NCI-H345 treated with DMSO at 0.1 percent for 48 hours (cell line): ENCODE data around the gene PRR18.
A peak's percentile ranks its signal among the peaks of the same experiment; 100 is the strongest.

Source experiments
- DNase-seq: peaks from one replicate; lab custom pipeline; 2025; ENCODE audit not compliant: unreplicated experiment; lab: John Stamatoyannopoulos, UW

The PRR18 gene

DNA sequence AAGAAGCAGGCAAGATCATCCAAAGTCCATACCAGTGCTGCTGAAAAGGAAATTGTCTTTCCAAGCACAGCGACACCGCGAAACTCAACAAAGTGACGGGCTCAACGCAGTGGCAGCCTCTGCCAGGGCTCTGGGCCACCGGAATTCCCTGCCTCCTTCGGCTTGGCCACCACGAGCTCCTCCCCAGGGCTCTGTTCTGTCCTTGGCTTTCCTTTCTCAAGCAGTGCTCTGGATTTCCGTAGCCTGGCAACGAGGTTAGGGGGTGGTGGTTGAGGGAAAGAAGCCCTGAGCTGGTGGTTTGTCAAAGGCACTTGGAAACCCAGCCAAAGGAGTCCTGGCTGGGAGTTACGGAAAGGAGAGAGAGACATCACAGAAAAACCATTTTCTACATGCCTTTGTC, 31.2 kb downstream of the PRR18 start:
- no peak for DNase-seq

DNA sequence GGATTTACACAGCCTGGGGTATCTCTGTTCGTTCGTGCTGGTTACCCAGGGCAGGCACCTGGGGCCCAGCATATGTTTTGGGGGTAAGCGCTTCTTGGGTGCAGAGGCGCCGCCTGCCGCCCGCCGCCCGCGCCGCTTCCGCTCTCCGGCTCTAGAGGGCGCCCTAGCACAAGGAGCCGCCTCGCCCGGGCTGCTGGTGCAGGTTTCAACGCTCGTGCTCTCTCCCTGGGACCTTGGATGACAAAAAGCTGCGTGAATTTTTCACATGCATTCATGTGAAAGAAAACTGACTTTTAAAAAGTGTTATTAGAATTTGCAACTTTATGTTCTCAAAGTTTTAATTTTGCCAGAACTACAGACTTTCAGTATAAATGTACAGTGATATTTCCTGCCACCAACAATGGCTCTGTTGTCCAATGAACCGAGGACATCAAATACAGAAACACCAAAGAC, 32.5 kb downstream of the PRR18 start:
- peak; percentile 46 for DNase-seq

DNA sequence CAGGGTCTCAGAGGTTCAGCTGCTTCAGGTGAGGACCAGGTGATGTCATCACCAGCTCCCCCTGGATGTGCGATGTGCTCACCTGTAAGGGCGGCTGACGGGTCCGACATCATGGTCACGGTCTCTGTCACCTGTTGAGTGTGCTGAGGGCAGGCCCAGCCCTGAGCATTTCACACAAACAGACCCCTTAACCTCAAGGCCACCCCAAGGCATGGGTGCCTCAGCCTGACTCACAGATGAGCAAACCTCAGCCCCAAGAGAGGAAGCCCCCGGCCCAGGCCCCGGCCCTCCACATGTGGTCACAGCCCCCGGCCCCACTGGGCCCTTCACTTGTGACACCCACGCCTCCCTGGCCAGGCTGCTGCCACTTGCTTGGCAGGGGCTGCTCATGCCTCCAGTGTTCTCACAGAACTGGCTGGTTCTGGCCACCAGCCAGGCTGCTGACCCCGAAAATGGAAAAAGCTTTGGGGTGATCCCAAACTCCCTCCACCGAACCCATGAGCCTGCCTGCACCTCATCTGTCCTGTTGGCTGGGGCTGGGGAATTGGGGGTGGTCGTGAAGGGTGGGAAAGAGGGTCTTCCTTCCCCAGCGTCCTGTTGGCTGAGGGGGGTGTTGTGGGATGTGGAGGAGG, 33.3 kb downstream of the PRR18 start:
- no peak for DNase-seq

DNA sequence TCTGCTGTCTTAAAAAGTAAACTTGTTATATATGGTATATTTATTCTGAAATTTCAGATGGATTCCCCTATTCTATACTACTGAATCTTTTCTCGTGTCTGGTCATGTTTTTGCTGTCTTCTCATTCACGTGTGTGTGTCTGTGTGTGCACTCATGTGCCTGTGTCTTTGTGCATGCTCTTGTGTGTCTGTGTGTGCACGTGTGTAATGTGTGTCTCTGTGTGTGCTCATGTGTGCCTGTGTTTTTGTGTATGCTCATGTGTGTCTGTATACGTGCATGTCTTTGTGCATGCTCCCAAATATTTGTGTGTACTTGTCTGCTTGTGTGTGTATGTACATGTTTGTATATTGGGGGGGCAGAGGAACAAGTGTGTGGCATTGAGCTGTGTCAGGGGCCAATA, 34.0 kb downstream of the PRR18 start:
- no peak for DNase-seq

DNA sequence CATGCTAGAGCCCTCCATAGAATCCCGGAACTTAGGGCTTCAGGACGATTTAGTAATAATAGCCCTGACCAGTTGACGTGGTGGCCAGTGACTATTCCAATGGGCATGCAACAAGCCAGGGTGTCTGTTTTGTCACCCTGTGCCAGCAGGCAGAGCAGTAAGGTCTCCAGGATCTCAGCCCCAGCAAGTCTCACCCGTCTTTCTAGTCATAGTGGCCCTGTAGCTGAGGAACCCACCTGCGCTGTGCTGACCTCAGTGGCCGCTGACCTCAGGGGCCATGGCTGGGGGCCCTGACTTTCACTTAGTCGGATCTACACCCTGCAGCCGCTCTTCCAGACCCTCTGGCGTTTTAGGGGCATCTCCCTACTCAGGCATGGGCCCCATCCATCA, 36.8 kb downstream of the PRR18 start:
- DNase-seq: no peak

DNA sequence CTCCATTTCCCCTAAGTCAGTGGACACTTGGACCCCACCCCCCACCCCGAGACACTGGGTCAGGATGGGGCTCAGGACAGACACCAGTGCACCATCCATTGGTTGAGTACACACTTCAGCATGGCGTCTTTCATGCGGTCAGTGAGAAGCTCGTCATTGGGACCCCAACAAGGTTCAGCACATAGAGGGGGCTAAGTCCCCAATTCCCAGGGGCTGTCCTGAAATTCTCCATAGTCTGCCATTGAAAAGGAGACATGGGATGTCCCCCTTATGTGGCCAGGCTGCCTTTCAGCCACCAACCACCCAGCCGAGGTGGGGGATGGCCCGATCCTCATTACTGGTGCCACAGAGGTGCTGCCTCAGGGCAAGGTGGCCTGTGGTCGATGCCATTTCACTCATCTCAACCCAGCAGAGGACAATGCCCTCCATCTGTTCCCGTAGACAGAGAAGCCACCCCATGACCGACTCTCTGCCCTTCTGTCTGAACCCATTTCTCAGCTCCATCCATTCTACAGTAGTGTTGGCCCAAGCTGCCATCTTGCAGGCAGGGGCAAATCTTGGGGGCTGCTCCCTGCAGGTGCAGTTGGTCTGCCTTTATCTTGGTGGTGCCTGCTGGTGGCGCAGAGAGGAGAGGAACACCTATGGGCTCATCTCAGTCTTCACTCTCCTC, 37.4 kb downstream of the PRR18 start:
- no peak for DNase-seq

DNA sequence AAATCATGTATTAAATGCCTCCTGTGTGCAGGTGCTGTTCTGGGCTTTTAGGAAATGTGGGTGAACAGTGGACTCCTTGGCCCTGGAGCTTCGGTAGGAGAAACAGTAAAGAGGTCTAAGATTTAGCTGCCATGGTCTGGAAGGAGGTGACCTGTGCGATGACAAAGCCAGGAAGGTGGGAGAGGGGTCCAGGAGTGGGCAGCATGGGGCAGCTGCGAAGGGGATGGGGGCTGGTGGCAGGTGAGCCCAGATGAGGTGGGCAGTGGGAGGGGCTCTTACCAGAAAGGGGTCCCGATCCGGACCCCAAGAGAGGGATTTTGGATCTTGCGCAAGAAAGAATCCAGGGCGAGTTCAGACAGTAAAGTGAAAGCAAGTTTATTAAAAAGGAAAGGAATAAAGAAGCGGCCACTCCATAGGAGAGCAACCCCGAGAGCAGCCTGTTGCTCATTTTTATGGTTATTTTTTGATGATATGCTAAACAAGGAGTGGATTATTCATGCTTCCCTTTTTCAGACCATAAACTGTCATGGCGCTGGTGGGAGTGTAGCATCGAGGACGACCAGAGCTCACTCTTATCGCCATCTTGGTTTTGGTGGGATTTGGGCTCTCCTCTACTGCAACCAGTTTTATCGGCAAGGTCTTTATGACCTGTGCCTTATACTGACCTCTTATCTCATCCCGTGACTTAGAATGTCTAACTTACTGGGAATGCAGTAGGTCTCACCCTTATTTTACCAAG, 38.7 kb downstream of the PRR18 start:
- DNase-seq: no peak

DNA sequence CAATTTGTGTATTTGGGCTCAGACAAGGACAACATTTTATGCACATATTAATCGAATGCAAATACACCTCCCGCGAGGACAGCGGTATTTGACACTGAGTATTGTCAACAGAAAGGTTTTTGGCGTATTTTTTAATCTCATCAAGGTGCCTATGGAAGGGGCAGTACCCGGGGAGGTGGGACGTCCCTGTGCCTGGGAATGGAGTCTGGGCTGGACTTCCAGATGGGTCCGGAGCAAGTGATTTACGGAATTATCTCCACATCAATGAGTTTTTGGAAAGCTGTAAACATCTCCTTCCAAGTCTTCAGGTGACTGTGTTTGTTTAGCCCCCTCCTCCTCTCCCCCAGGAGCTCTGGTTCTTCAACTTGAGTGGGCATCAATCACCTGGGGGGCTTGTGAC, 39.8 kb downstream of the PRR18 start:
- no peak for DNase-seq

DNA sequence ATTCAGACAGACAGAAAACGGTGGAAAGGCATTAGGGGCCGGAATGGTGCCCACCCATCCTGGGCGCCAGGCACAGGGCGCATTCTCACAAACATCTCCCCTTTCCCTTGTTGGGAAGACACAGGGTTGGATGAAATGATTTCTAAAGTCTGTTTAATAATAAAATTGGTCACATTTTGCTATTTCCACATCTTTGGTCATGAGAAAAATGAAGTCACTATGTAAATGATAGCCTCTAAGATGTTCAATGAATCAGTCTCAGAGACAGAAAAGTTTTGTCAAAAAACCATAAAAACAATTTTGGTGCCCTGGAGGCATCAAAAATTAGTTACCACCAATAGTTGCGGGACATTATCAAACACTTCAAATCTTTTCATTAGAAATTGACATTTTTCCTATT, 40.7 kb downstream of the PRR18 start:
- no peak for DNase-seq

DNA sequence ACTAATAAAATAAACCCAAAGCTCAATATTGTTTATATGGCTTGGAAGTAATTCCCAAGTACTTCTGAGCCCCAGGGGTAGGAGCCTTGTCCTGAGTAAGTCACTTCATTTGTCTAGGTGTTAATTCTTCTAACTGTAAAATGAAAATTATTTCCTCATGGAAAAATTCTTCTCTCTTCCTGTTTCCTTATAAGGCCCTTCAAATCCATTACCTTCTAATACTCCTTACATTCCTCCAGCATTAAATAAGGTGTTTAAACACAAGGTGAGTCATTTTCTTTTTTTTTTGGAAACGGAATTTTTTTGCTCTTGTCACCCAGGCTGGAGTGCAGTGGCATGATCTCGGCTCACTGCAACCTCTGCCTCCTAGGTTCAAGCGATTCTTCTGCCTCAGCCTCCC, 41.9 kb downstream of the PRR18 start:
- no peak for DNase-seq

DNA sequence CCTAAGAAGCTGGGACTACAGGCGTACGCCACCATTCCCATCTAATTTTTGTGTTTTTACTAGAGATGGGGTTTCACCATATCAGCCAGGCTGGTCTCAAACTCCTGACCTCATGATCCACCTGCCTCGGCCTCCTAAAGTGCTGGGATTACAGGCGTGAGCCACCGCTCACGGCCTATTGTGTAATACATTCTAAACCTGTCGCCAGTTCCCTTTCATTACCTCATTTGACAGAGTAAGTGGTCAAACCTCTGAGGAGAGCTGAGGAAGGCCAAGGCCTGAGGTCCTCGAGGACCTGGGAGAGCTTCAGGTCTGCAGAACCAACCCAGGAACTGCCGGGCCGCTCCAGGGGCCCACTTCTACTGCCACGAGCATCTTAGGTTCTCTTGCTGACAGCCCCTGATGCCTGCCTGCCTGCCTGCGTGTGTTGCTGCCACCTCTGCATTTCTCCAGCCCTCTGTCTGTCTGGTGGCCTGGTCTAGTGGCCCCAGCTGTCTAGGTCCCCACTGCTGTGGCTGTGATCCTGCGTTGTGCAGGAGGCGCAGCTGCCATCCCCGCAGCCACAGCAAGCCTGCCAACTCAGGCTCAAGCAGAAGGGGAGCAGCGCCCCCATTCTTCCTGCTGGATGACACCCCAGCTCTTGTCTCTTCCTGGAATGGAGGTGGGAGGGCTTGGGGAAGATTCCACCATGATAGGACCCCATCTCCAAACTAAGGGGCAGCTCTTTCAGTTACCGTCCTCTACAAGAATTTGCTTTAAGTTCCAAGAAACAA, 45.3 kb downstream of the PRR18 start:
- DNase-seq: no peak

DNA sequence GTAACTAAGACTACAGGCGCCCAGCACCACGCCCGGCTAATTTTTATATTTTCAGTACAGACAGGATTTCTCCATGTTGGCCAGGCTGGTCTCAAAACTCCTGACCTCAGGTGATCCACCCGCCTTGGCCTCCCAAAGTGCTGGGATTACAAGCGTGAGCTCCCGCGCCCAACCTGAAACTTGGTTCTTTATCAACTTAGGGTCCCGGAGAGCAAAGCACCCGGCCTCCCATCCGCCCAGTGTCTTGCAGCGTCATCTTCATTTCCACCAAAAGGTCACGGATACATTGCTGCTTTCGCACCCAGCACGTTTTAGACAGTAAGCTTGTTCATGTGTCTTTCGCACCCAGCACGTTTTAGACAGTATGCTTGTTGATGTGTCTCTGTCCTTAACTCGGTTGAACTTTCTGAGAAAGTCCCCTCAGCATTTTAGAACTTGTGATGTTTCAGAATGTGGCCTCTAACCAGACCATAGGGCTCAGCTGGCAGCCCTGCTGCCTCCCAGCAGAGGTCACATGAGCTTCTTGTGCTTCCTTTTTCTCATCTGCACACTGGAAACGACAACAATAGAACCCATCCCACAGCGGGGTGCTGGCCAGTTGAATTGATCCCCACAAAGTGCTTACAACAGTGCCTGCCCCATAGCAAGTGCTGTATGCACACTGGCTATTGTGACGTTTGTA, 48.8 kb downstream of the PRR18 start:
- no peak for DNase-seq

DNA sequence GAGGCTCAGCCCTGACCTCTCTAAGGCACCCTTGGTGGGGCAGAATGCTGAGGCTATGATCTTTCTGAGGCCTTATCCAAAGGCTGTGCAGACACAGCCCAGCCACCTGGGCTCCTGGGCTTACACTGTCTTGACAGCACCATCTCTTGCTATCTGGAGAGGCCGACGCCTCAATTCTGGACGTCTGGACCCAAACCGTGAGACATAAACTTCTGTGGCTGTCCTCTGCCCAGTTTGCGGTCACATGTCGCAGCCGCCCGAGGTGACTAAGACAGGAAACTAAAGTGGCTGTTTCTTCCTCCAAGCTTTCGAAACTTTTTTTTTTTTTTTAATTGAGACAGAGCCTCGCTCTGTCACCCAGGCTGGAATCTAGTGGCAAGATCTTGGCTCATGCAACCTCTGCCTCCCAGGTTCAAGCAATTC, 49.3 kb downstream of the PRR18 start:
- no peak for DNase-seq

DNA sequence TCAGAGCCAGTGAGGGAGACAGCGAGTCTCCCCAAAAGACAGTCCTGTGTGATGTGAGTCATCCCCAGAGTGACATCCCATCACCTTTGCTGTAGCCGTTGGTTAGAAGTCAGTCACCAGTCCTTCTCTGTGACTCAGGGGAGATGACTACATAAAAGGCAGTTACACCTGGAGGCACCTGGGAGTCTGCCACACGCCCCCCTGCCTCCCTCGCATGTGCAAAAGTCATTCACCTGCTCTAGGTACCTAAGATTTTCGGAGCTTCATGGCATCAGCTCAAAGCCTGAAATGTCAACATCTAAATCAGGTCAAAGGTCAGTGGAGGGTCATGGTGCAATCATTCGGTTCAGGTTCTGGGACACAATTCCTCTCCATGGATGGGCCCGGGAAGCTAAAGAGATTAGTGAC, 50.3 kb downstream of the PRR18 start:
- no peak for DNase-seq
